Panc1 (cell line): Measurements from ENCODE around the gene NANOS3. TPM values are rescaled to one million over a fixed set of nuclear protein-coding genes. Genes with fewer than 3 reads are reported as not detected.

ENCODE experiments used
- ATAC-seq: fragments of 200-7000 bp; cut with Tn5 transposase; 2 replicates; pipeline ENCODE4 v1.9.1; 2020; ENCODE audit warnings: mild to moderate bottlenecking, moderate library complexity
- BruUV-seq: library from RNA; stranded (reverse); fragments of 400-500 nt; replicated peaks from 2 replicates; lab custom pipeline; 2021; lab: Mats Ljungman, UMichigan
- CTCF ChIA-PET: fragments of 300-600 bp; sonication (Branson Sonifier 250); formaldehyde crosslinking; loops from one replicate; lab custom pipeline; 2022; ENCODE audit warnings: antibody characterized with exemption; lab: Charles Lee
- POLR2A ChIA-PET: fragments of 300-600 bp; sonication (Branson Sonifier 250); formaldehyde crosslinking; loops from one replicate; lab custom pipeline; 2022; ENCODE audit warnings: antibody characterized with exemption; lab: Charles Lee
- DNase-seq: peaks from one replicate; pipeline ENCODE4 v3.0.0-alpha.2; 2010; ENCODE audit warnings: low read depth, low spot score
- H3K27ac ChIP-seq: 2 replicates; pipeline ENCODE4 v1.5.1; 2011; ENCODE audit warnings: mild to moderate bottlenecking, low read length, inconsistent platforms
- H3K27me3 ChIP-seq: fragments of 200-500 bp; sonication (Bioruptor generic); 2 replicates; pipeline ENCODE4 v1.6.0; 2014; ENCODE audit warnings: low read length, inconsistent platforms; ENCODE audit not compliant: control insufficient read depth, insufficient read depth
- H3K36me3 ChIP-seq: fragments of 200-500 bp; sonication (Bioruptor generic); 2 replicates; pipeline ENCODE4 v1.5.1; 2014; ENCODE audit warnings: inconsistent platforms, mild to moderate bottlenecking, low read length, moderate library complexity; ENCODE audit not compliant: control insufficient read depth, insufficient read depth
- H3K4me1 ChIP-seq: 2 replicates; pipeline ENCODE4 v1.5.1; 2011; ENCODE audit warnings: inconsistent platforms, mild to moderate bottlenecking, low read length, moderate library complexity; ENCODE audit not compliant: control insufficient read depth, insufficient read depth
- H3K4me3 ChIP-seq, 2 experiments: 2 replicates each; pipeline ENCODE4 v1.5.1; 2011 to 2012; ENCODE audit warnings: low read depth in 2 of 2, low read length in 2 of 2, mild to moderate bottlenecking in 2 of 2, inconsistent platforms in 1 of 2, moderate library complexity in 1 of 2
- H3K9me3 ChIP-seq: fragments of 200-500 bp; sonication (Bioruptor generic); 2 replicates; pipeline ENCODE4 v1.5.1; 2014; ENCODE audit warnings: low read depth, mild to moderate bottlenecking, inconsistent platforms, low read length, moderate library complexity; ENCODE audit not compliant: control insufficient read depth, insufficient read depth
- CTCF ChIP-seq: fragments of 450-650 bp; IDR thresholded peaks from 2 replicates; pipeline ENCODE4 v1.5.1; 2017; ENCODE audit warnings: mild to moderate bottlenecking
- POLR2AphosphoS5 ChIP-seq: IDR thresholded peaks from 2 replicates; pipeline ENCODE4 v1.6.1; 2012; ENCODE audit warnings: mild to moderate bottlenecking, low read depth, low read length, moderate library complexity
- REST ChIP-seq, 2 experiments: IDR thresholded peaks; 2 replicates each; pipeline ENCODE4 v1.6.1; 2011 to 2012; ENCODE audit warnings: low read depth in 2 of 2, control low read depth in 1 of 2, low read length in 1 of 2, mild to moderate bottlenecking in 1 of 2, moderate library complexity in 1 of 2; ENCODE audit not compliant: insufficient read depth in 1 of 2
- SIN3A ChIP-seq: IDR thresholded peaks from 2 replicates; pipeline ENCODE4 v1.6.1; 2012; ENCODE audit warnings: low read depth, mild to moderate bottlenecking, low read length, moderate library complexity, borderline replicate concordance; ENCODE audit not compliant: insufficient read depth
- TCF7L2 ChIP-seq: IDR thresholded peaks from 2 replicates; pipeline ENCODE4 v1.6.1; 2011; ENCODE audit warnings: mild to moderate bottlenecking, low read depth, low read length, inconsistent platforms
- in situ Hi-C: cut with HindIII; loops from 2 replicates; pipeline ENCODE4 v1.10.0; 2016; ENCODE audit warnings: low sequenced_read_pairs, low pct_unique_long_range_greater_than_20kb
- intact Hi-C: fragments of 100-400 bp; cut with micrococcal nuclease; formaldehyde crosslinking; loops from one replicate; pipeline ENCODE4 v1.10.0; 2022; ENCODE audit not compliant: unreplicated experiment
- total RNA-seq: library from RNA; stranded (reverse); gene quantifications from one replicate; pipeline ENCODE4 v1.2.1, GENCODE V29; 2021; ENCODE audit not compliant: unreplicated experiment

The NANOS3 gene
- total RNA-seq, 1 experiment from 2014 or later: 0.33 TPM

- ChIA-PET CTCF (interaction anchor here (0.6 kb wide), 2 partner anchors 18 to 1118 kb away, joined by 3 to 4 read pairs; no protein-coding TSS in a partner anchor), POLR2A (no interaction called here)
- Histone ChIP-seq H3K4me3 (no peak overlapping the region), H3K9me3 (no peaks in the 10 kb centered on the region), H3K27ac (no peak overlapping the region), H3K36me3 (no peaks in the 10 kb centered on the region), H3K27me3 (no peaks in the 10 kb centered on the region), H3K4me1 (no peaks in the 10 kb centered on the region)
- TF ChIP-seq REST (IDR thresholded peaks at IDR 0.05; ENCODE audit: insufficient read depth in 1 of 2, low read depth in 2 of 2, low read length in 1 of 2): no peak
- no peak for TF ChIP-seq TCF7L2
- no peak for TF ChIP-seq POLR2AphosphoS5
- TF ChIP-seq SIN3A: no peak
- no peak for TF ChIP-seq CTCF
- DNase-seq (no peak), ATAC-seq (no peak)
- intact Hi-C loops: no loop called here
- no TSS peak for BruUV-seq
- in situ Hi-C loops: no loop called here
Observed at GRCh38 chr19:13887517-13887916, 10.6 kb downstream of the NANOS3 start.

- intact Hi-C loops (no loop called here), in situ Hi-C loops (no loop called here)
- Histone ChIP-seq H3K9me3 (no peaks in the 10 kb centered on the region), H3K4me1 (no peaks in the 10 kb centered on the region), H3K27me3 (no peaks in the 10 kb centered on the region), H3K27ac (no peak overlapping the region), H3K4me3 (no peak overlapping the region), H3K36me3 (no peaks in the 10 kb centered on the region)
- DNase-seq: no peak
- no peak for ATAC-seq
- CTCF ChIA-PET: interaction anchor here (0.6 kb wide), 1 partner anchor 1118 kb away, joined by 3 read pairs; no protein-coding TSS in a partner anchor
- BruUV-seq: no TSS peak
- POLR2A ChIA-PET: no interaction called here
- TF ChIP-seq POLR2AphosphoS5: no peak
- TF ChIP-seq CTCF: no peak
- TF ChIP-seq REST (IDR thresholded peaks at IDR 0.05; ENCODE audit: insufficient read depth in 1 of 2, low read depth in 2 of 2, low read length in 1 of 2): no peak
- no peak for TF ChIP-seq SIN3A
- TF ChIP-seq TCF7L2: no peak
Observed at GRCh38 chr19:13888281-13888680, 11.3 kb downstream of the NANOS3 start.
